ENCODE measurements around the gene PARD3.

PARD3 gene

DNA sequence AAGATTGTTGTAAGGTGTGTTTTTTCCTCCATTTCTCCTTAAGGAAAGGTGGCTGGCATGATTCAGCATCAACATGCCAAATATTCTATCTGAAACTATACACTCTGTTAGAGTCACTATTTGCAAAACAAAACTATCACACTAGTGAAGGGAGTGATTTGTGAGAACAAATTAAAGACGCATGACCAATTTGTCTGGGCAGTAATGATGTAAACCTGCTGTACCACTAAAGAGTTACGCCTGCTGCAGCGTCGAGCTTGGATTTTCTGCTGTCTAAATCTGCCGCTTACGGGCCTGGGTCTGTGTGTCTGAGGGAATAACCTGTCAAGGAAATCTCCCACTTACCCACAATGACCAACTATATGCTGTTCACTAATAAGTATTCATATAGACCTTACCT, 648.3 kb downstream of the PARD3 start:
- DNase-seq, result no peak

GRCh38 chr10:34166354-34166753, 648.7 kb downstream of the PARD3 start:
- DNase-seq, result no peak

GRCh38 chr10:34164029-34164428, 651.1 kb downstream of the PARD3 start:
- DNase-seq, result no peak

- no peak for DNase-seq
Observed at GRCh38 chr10:34163075-34163905, 651.8 kb downstream of the PARD3 start.

GRCh38 chr10:34161777-34162370, 653.2 kb downstream of the PARD3 start:
- DNase-seq, result no peak

- DNase-seq, result peak; percentile 19
Observed at GRCh38 chr10:34160595-34160994, 654.5 kb downstream of the PARD3 start.

DNA sequence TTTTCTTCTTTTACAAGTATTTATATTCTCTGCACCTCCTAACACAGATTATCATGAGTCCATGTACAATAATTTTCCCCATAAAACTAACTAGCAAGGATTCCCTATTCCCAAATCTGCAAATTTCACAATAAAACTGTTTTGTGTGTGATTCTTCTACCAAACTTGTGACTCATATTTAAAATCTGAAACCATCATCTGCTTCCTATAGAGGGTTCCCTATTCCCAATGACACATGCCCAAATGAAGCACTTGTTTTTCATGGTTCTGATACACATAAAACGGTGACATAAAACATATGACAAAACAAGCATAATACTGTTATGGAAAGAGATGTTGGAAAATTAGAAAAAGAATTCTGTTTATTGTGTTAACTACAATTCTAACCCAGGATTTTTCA, 657.6 kb downstream of the PARD3 start:
- no peak for DNase-seq

DNA sequence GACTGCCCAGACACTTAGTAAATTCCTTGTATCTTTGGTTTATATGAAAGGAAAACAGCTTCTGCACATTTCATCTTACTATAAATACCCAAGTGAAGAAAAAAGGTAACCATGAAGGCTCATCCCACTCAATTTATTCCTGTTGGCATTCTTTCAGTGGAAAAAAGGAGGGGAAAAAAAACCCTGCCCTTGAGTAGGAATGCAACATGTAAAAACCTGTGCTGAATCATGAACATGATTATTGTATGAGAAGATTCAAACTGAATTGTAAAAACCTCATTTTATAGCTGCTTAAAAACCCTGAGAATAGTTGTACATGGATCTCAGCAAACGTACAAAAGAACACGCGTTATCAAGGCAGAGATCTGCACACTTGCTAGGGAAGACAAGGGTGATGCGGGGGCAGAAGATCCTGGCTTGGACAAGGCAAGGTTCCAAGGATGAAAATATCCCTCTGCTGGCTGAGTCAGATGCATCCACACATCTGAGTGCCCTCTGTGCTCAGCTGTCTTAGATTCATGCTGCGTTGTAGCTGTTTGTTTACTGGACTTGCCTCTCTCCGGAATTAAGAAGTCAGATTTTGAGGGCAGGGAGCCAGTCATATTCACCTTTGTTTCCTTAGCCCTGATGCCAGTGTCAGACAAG, 658.2 kb downstream of the PARD3 start:
- no peak for DNase-seq

GRCh38 chr10:34155812-34156211, 659.3 kb downstream of the PARD3 start:
- no peak for DNase-seq

DNA sequence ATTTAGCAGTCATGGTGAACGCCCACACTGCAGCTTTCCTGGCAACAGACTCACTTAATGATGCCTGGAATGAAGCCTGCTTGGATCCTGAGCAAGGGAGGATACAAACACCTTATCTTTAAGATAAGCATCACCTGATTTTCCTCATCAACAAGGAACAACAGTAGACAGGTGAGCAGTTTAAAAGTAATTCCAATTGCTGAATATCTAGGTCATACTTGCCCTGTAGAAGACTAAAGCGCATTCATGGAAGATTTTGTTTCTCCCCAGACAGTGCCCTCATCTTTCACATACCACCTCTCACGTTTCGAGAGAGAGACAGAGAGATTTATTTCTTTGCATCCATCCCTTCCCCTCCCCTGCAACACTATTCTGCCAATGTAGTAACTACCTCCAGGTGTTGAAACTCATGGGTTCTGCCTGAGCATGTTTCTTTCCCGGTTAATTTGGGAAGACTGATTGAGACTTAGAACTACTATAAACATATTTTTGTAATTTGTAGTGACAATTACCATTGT, 660.7 kb downstream of the PARD3 start:
- DNase-seq, result no peak

GRCh38 chr10:34153663-34154382, 661.3 kb downstream of the PARD3 start:
- no peak for DNase-seq

GRCh38 chr10:34152434-34152833, 662.7 kb downstream of the PARD3 start:
- no peak for DNase-seq

DNA sequence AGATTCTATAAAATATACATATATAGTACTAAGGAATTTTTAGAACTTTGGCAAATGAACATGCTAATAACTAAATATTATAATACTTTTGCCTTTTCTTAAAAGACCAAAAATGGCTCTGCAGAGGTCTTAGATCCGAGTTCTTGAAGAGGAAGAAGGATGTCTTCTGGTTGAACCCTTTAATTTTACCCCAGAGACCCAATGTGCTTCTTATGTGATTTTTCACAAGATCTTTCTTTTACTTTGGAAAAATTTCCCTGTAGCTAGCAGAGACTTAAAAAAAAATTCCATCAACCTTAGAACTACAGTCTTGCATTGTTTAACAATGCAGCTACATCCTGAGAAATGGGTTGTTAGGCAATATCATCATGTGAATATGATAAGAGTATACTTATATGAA, 663.2 kb downstream of the PARD3 start:
- DNase-seq, result no peak

DNA sequence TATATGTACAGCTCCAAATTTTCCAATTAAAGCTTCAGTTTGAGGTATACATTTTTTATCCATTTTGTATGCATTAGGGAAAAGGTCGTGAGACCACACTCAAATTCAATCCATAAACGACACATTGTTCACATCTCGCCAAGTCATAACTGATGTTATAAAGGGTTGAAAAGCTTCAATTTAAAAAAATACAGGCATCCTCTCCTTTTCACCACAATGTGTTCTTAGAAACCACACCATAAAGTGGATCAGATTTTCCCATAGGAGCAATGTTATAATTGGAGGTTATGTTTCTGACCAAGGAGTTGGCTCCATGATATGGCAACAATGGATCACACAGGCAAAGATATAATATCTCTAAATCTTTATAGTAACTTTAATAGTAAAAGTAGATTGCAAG, 663.6 kb downstream of the PARD3 start:
- DNase-seq, result no peak

DNA sequence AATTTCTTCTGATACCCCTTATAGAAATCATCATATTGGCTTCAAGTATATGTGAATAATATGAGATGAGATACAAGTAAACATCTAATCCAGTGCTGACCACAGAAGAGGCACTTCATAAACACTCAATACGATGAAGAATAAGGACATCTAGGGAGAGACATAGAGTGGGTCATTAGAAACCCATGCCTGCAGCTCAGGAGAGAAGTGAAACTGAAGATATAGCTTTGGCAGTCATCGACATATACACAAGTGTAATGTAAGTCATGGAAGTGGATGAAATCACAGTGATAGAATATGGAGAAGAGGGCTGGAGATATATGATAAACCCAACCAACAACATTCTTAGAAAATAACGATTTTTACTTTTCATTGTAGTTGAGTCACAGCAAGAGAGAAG, 665.0 kb downstream of the PARD3 start:
- DNase-seq, result no peak

DNA sequence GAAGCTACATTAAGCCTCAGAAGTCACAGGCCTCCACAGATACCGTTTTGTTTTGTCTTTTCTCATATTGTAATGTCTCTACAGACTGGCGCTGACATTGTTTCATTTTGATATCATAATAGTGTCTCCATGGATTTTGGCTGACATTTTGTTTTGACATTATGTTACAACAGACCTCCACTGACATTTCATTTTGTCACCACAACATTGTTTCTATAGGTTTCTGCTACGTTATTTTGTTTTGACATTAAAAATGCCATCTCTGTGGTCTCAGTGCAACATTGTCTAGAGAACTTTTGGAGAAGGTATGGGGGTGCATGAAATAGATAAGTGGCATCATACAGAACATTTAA, 666.8 kb downstream of the PARD3 start:
- no peak for DNase-seq

DNA sequence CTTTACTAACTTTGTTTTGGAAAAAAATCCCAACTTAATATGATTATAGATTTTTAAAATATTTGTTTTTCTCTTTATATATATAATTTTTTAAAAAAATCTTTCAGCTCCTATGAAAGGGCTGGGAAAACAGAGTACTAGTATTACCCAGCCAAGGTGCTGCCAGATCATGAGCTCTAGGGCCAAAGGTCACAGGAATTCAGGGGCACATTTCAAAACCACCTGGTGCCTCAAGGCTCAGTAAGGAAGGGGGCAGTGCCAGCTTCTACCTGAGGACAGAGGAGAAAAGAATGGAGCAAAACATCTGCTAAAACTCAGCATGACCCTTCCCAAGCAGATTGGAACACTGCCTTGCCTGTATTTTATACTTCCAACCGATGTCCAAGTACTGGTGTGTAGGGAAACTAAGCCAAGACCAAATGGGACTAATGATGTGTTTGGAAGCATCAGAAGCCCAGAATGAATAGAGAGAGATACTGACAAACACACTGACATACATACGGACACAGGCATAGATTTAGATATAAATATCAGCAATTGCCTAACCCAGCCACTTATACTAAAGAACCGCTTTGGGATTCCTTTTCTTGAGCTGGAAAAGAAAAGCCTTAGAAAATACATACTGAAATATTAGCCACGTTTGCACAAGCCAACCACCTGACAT, 667.3 kb downstream of the PARD3 start:
- no peak for DNase-seq

DNA sequence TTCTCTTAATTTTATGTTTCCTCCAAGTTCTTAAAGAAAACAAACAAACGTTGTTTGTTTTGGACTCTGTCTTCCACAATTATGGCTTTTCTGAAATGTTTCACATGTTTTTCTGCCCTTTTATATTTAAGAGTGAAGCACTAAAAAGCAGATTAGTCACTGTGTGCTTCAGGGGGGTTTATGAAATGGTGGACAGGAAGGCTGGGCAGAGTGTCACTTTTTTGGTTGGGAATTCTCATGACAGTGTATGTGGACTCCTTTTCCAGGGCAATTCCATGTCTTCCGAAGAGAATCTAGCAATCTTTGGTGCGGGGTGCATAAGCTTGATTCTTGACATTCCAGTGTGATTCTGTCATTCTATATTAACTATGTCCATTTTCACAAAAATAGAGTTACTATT, 669.4 kb downstream of the PARD3 start:
- no peak for DNase-seq

DNA sequence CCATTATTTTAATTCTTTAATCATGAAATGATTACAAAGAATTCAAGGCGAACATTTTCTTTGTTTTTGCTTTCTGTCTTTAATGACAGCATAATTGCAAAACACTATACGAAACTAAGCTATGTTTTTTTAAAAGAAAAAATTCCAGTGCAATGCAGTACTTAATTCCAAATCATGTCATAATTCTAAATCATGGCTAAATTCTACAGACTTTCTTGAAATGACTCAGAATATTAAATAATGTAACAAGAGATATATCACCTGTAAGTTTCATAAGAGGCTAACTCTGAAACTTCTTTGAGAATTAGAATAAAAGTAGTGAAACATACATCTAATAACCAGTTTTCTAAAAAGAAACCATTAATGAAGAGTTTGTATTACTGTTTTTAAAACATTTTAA, 671.6 kb downstream of the PARD3 start:
- no peak for DNase-seq

DNA sequence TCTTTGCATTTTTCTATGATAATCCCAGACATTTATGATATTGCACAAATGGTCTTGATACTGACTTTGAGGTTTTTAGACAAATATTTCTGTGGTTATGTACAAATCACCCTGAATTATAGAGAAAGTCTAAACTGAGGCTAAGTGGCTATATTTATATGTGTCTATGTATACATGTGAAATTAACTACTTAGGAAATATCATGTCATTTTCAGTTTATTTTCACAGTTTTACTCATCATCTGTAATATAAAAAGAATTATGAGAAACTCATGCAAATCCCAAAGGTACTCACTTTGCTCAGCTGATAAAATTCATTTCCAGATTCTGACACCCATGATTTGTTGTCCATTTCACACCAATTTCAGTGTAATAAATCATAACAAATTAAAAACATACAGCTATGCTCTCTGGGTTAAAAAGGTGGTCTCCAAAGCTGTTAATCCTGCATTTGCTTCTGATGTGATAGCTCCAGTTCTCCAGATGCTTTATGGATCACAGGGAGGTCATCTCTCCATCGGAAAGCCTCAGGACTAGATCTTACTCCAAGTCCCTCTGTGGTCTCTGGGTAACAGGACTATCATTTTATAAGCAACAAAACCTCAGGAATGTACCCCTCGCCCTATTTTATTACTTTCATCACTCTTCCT, 673.9 kb downstream of the PARD3 start:
- DNase-seq, result no peak

- peak; percentile 39 for DNase-seq
Observed at GRCh38 chr10:34139559-34139958, 675.5 kb downstream of the PARD3 start.

GRCh38 chr10:34137955-34138354, 677.1 kb downstream of the PARD3 start:
- no peak for DNase-seq
